GM23338 (cell line): ENCODE measurements around the gene UPK1A. TPM values are rescaled to one million over a fixed set of nuclear protein-coding genes. Genes with fewer than 3 reads are reported as not detected.

Experiments
- ETS1 ChIP-seq: IDR thresholded peaks from 2 replicates; pipeline ENCODE4 v1.6.1; 2016; ENCODE audit warnings: antibody characterized with exemption
- EZH2phosphoT487 ChIP-seq: fragments of 200-600 bp; sonication (generic); IDR thresholded peaks from one replicate; pipeline ENCODE4 v1.8.1; 2018; ENCODE audit warnings: antibody characterized with exemption; ENCODE audit not compliant: unreplicated experiment
- JUNB ChIP-seq: IDR thresholded peaks from one replicate; pipeline ENCODE4 v1.6.1; 2016; ENCODE audit warnings: antibody characterized with exemption; ENCODE audit not compliant: unreplicated experiment
- NANOG ChIP-seq: IDR thresholded peaks from 2 replicates; pipeline ENCODE4 v1.6.1; 2016; ENCODE audit warnings: antibody characterized with exemption, borderline replicate concordance
- REST ChIP-seq: IDR thresholded peaks from one replicate; pipeline ENCODE4 v1.6.1; 2018; ENCODE audit warnings: antibody characterized with exemption; ENCODE audit not compliant: unreplicated experiment
- STAT1 ChIP-seq: IDR thresholded peaks from one replicate; pipeline ENCODE4 v1.6.1; 2016; ENCODE audit warnings: antibody characterized with exemption; ENCODE audit not compliant: unreplicated experiment
- ZNF462 ChIP-seq: fragments of 250-450 bp; sonication (Bioruptor Pico); IDR thresholded peaks from 2 replicates; pipeline ENCODE4 v1.5.0; 2020; ENCODE audit warnings: mild to moderate bottlenecking, moderate library complexity
- polyA plus RNA-seq: library from polyadenylated mRNA; unstranded; fragments of >200 nt; fragmentation: Nextera tagmentation; extraction: Ambion mirVana; gene quantifications from 2 replicates; pipeline ENCODE4 v1.2.1, GENCODE V29; 2016
- total RNA-seq: library from RNA; depleted of rRNA; stranded (reverse); fragments of >200 nt; shearing (Covaris generic); gene quantifications from 2 replicates; pipeline ENCODE4 v1.2.3, GENCODE V29; 2014

Gene UPK1A
- total and polyA plus RNA-seq, 2 experiments from 2014 or later, result 0.42 to 1.5 TPM

GRCh38 chr19:35715355-35715809, 49.1 kb downstream of the UPK1A start (continued):
- no peak for TF ChIP-seq ZNF462 (CRISPR knock-in tag)
- TF ChIP-seq NANOG, result no peak
- TF ChIP-seq REST, result no peak
- no peak for TF ChIP-seq EZH2phosphoT487
- no peak for TF ChIP-seq STAT1
- TF ChIP-seq ETS1, result no peak
- TF ChIP-seq JUNB, result no peak
